Retinal pigment epithelial cell (primary cell): ENCODE data around the gene MAOB.

Source experiments
- DNase-seq: peaks from one replicate; pipeline ENCODE4 v3.0.0-alpha.2; 2010; ENCODE audit warnings: low read depth
- H3K4me3 ChIP-seq: 2 replicates; pipeline ENCODE4 v1.5.1; 2011; ENCODE audit warnings: mild to moderate bottlenecking, low read length, control low read depth, moderate library complexity
- CTCF ChIP-seq: conservative IDR thresholded peaks from 2 replicates; pipeline ENCODE4 v1.5.1; 2011; ENCODE audit warnings: low read depth, low read length, control low read depth, inconsistent platforms

Gene MAOB

GRCh38 chrX:43744284-43744683, 138.0 kb downstream of the MAOB start:
- DNase-seq: no peak
- no peak overlapping the region for H3K4me3 ChIP-seq
- TF ChIP-seq CTCF: no peak

- H3K4me3 ChIP-seq: no peak overlapping the region
- no peak for DNase-seq
- TF ChIP-seq CTCF: no peak
Observed at GRCh38 chrX:43743100-43743822, 139.0 kb downstream of the MAOB start.

- DNase-seq: no peak
- no peak overlapping the region for H3K4me3 ChIP-seq
- TF ChIP-seq CTCF: no peak
Observed at GRCh38 chrX:43741843-43742573, 140.2 kb downstream of the MAOB start.

GRCh38 chrX:43735957-43736356, 146.3 kb downstream of the MAOB start:
- no peak for DNase-seq
- no peak for TF ChIP-seq CTCF
- H3K4me3 ChIP-seq: no peak overlapping the region

GRCh38 chrX:43735534-43735933, 146.7 kb downstream of the MAOB start:
- no peak for DNase-seq
- no peak for TF ChIP-seq CTCF
- H3K4me3 ChIP-seq: no peak overlapping the region

GRCh38 chrX:43734444-43734843, 147.8 kb downstream of the MAOB start:
- no peak for DNase-seq
- no peak overlapping the region for H3K4me3 ChIP-seq
- no peak for TF ChIP-seq CTCF

GRCh38 chrX:43733699-43734098, 148.6 kb downstream of the MAOB start:
- no peak for DNase-seq
- TF ChIP-seq CTCF: no peak
- no peak overlapping the region for H3K4me3 ChIP-seq
